AG10803 (cell line): ENCODE measurements around the gene PITX3.

ENCODE experiments used
- DNase-seq: peaks from one replicate; pipeline ENCODE4 v3.0.0; 2010; ENCODE audit warnings: low read depth
- H3K4me3 ChIP-seq: 2 replicates; pipeline ENCODE4 v1.5.1; 2011; ENCODE audit warnings: mild to moderate bottlenecking, low read length, control low read depth
- TF ChIP-seq, protein P1 (sequence below): conservative IDR thresholded peaks from 2 replicates; pipeline ENCODE4 v1.5.1; 2011; ENCODE audit warnings: mild to moderate bottlenecking, low read length, control low read depth, inconsistent platforms

PITX3 gene

DNA sequence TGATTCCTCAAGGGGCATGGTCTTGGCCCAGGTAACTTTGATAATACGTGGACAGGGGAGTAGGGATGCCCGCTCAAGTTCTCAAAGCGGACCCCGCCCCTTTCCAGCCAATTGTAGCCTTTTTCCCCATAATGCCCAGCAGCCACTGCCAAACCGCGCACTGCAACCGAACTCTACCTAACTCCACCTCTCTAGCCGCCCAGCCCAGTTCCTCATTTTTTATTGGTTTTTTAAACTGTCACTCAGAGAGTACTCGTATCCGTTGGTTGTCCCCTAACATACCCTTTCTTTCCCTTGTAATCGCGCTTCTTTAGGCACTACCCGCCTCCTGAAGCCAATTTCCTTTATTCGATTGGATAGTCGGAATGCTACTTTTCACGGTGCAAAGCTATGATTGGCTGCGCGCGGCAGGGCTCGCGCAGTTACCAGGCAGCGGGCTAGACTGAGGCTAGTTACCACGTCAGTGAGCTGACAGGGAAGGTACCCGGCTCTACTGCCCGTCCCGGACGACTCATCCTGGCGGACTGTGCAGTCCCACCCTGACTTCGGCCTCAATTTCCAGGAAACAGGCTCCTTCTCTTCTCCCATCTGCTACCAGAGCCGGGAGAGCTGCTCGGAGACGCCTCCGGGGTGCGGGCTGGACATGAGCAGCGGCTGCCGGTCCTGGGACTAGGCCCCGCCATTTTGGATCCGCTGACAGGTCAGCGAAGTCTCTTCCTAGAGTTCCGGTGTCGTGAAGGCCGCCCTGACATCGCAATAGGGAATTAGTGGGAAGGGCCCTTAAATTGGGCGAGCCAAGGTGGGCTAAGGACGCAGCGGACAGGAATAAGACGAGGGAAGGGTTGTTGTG, 4.0 kb upstream of the PITX3 start, which contains the start of gene GBF1:
Gene GBF1, plus strand, starts transcription at position 451 of the 850 bp plus-strand sequence. CDS start 13,407 bp downstream, outside the sequence.
- peak; percentile 100 for DNase-seq
- H3K4me3 ChIP-seq, result peak within 1 kb of the TSS; percentile 97
- TF ChIP-seq, protein P1, sequence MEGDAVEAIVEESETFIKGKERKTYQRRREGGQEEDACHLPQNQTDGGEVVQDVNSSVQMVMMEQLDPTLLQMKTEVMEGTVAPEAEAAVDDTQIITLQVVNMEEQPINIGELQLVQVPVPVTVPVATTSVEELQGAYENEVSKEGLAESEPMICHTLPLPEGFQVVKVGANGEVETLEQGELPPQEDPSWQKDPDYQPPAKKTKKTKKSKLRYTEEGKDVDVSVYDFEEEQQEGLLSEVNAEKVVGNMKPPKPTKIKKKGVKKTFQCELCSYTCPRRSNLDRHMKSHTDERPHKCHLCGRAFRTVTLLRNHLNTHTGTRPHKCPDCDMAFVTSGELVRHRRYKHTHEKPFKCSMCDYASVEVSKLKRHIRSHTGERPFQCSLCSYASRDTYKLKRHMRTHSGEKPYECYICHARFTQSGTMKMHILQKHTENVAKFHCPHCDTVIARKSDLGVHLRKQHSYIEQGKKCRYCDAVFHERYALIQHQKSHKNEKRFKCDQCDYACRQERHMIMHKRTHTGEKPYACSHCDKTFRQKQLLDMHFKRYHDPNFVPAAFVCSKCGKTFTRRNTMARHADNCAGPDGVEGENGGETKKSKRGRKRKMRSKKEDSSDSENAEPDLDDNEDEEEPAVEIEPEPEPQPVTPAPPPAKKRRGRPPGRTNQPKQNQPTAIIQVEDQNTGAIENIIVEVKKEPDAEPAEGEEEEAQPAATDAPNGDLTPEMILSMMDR, result no peak

DNA sequence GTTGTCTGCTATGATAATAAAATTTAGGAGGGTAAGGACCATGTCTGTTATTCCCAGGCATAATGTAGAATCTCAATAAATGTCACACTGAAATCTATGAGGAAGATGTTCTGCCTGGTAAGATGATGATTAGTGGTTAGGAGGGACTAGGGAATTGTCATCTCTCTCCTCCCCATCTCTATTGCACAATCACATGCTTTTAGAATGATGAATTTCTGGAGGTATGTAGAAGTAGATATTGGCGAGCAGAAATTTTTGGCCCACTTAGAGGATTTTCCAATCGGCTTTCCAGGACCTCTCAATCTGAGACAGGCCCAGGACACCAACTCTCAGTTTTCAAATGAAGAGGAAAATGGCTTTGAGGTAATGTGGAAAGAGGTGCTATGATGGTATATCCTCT, 2.0 kb upstream of the PITX3 start:
- no peak overlapping the region for H3K4me3 ChIP-seq
- peak; percentile 92 for DNase-seq
- TF ChIP-seq, protein P1, result no peak

DNA sequence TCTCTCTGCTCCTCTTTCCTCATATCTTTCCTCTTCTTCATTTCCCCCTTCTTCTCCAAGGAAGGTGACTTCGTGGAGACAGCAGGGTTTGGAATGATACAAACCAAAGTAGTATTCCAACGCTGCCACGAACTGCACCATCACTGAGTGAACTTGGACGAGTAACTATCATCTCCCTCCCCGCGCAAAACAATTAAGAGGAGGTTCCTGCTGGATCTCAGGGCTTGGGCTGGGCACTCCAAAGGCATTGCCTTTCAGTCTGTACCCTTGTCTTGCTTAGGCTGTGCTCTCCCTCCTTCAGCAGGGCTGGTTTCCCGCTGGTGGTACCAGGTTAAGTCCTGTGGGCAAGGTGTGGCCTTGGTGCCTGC, 790 bp upstream of the PITX3 start:
- peak overlapping the region; percentile 75 for H3K4me3 ChIP-seq
- TF ChIP-seq, protein P1, result no peak
- no peak for DNase-seq

DNA sequence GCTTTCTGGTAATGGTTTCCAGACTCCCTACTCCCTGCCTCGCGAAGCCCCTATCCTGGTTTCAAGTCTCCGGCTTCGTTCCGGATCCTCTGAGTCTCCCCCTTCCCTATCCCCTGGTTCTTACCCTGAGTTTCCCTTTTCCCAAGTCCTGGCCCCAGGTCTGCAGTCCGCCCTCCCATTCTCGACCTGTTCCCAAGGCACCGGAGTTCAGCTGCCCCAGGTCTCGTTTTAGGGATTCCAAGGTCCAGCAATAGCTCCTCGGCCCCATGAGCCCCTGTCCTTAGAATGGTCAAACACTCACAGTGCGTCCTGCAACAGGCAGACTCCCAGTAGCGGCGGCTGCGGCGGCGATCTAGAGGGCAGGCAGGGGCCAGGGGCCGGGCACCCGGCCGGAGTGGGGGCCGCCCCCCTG, 274 bp downstream of the PITX3 start:
- TF ChIP-seq, protein P1, result no peak
- no peak for DNase-seq
- peak overlapping the region; percentile 75 for H3K4me3 ChIP-seq

DNA sequence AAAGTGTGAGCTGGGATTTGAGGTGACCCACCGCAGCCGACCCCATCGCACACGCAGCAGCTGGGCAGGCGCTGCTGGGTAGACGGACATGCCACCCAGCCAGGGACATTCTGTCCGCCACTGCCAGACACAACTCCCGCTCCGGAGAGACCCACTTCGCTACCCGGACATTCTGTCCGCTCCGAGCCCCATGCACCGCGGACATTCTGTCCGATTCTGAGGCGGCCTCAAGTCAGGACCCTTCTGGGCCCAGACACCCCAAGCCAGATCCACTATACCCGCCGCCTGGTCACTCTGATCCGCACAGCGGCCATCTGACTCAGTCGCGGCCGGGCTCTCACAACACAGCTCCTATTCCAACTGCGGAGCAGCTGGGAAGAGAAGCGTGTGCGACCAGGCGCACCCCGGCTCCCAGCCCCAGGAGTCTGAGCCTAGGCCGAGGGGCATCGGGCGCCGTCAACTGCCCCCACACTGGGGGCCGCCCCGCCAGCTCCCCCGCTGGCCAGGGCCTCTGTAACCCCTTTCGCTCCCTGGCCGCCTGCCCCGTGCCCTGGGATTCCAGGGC, 763 bp downstream of the PITX3 start:
- TF ChIP-seq, protein P1, result no peak
- H3K4me3 ChIP-seq, result peak overlapping the region; percentile 75
- DNase-seq, result no peak

DNA sequence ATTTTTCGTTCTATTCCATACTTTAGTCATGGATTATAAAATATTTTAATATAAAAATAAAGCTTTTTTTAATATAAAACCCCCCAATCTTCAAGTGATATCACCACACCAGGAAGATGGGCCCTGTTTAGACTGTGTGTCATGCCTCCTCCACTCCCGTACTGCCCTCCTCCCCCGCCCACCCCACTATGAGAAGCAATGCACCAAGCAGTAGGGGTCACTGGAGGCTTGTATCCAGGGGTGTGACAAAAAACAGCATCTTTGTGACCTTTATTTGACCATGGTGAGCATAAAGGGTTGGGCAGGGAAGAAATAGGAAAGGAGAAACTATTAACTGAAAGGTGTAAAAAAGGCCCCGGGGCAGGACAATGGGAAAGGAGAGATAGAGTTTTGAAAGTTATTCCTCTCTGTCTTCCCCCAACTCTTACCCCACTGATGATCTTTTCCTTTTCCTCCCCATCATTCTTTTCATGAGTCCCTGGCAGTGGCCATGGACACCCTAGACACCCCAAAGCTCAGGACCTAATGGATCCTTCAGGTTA, 3.5 kb downstream of the PITX3 start:
- DNase-seq, result no peak
- H3K4me3 ChIP-seq, result no peak overlapping the region
- TF ChIP-seq, protein P1, result no peak
